ENCODE data around the gene UGT8. TPM values are rescaled to one million over a fixed set of nuclear protein-coding genes. Genes with fewer than 3 reads are reported as not detected.

The UGT8 gene
- polyA plus RNA-seq, 1 experiment = not detected

DNA sequence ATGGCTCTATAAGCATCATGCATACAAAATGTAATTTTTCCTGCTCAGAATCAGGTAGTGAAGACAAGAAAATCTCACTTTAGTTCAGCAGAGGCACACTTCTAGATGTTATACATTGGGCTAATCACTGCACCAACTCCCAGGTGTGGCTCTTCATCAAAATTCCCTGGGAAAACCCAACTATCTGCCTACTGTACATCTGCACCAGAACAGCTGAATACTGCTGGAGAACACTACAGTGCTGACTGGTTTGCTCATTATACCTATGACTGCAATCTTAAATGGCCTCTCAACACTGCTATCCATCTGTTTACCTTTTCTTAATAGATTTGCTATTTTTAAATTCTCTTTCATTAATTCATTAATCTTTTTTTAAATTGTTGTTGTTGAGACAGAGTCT is 92.0 kb downstream of the UGT8 start:
- ChIA-PET POLR2A (no interaction called here), CTCF (no interaction called here)
- H3K27me3 ChIP-seq (ENCODE audit: control insufficient read depth, insufficient read depth, low read length) = no peaks in the 10 kb centered on the region
- no peaks in the 10 kb centered on the region for H3K9me3 ChIP-seq (ENCODE audit: control insufficient read depth, insufficient read depth, low read length)
- DNase-seq (ENCODE audit: low read depth, low spot score) = no peak
- H3K4me3 ChIP-seq (ENCODE audit: low read depth, low read length) = no peak overlapping the region
- TF ChIP-seq, protein P1, sequence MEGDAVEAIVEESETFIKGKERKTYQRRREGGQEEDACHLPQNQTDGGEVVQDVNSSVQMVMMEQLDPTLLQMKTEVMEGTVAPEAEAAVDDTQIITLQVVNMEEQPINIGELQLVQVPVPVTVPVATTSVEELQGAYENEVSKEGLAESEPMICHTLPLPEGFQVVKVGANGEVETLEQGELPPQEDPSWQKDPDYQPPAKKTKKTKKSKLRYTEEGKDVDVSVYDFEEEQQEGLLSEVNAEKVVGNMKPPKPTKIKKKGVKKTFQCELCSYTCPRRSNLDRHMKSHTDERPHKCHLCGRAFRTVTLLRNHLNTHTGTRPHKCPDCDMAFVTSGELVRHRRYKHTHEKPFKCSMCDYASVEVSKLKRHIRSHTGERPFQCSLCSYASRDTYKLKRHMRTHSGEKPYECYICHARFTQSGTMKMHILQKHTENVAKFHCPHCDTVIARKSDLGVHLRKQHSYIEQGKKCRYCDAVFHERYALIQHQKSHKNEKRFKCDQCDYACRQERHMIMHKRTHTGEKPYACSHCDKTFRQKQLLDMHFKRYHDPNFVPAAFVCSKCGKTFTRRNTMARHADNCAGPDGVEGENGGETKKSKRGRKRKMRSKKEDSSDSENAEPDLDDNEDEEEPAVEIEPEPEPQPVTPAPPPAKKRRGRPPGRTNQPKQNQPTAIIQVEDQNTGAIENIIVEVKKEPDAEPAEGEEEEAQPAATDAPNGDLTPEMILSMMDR (IDR thresholded peaks at IDR 0.05; ENCODE audit: low read depth, low read length) = no peak
- no peak overlapping the region for H3K27ac ChIP-seq (ENCODE audit: low read depth, low read length)

DNA sequence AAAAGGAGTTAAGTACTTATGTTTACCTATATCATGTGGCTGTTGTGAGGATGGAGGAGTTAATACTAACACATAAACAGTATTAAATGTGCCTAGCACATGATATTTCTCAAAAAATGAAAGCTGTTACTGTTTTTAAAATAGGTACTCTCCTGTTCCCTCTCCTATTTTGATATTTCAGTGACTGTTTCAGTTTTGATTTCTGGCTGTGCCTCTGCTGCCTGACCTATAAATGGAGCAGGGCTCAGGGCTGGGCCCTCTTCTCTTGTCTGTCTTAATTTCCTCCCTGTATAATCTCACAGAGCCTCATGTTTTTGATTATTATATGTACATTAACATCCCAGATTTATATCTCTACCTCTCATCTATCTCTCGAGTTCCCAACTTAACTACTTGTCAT is 93.3 kb downstream of the UGT8 start:
- CTCF ChIA-PET = no interaction called here
- H3K27me3 ChIP-seq (ENCODE audit: control insufficient read depth, insufficient read depth, low read length) = no peaks in the 10 kb centered on the region
- H3K9me3 ChIP-seq (ENCODE audit: control insufficient read depth, insufficient read depth, low read length) = no peaks in the 10 kb centered on the region
- no peak overlapping the region for H3K27ac ChIP-seq (ENCODE audit: low read depth, low read length)
- TF ChIP-seq, protein P1 (IDR thresholded peaks at IDR 0.05; ENCODE audit: low read depth, low read length) = no peak
- POLR2A ChIA-PET = interaction anchor here (0.6 kb wide), 1 partner anchor 215 kb away, joined by 8 read pairs; no protein-coding TSS in a partner anchor
- H3K4me3 ChIP-seq (ENCODE audit: low read depth, low read length) = no peak overlapping the region
- DNase-seq (ENCODE audit: low read depth, low spot score) = no peak

DNA sequence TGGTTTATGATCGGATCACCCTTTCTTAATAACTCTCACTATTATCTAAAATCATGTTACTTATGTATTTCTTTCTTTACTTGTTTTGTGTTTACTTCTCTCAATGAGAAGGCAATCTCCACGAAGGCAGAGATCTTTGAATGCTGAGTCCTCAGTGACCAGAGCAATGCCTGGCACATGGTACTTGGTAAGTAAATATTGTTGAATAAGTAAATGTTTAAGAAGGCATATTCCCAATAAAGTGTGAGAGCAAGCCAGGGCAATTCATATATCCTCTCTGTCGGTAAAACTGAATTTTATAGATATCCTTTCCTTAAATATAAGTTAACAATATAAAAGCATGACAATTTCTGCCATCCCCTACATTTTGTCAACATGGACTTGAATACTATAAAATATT is 94.4 kb downstream of the UGT8 start:
- no peak for DNase-seq (ENCODE audit: low read depth, low spot score)
- Histone ChIP-seq H3K4me3 (ENCODE audit: low read depth, low read length) (no peak overlapping the region), H3K27me3 (ENCODE audit: control insufficient read depth, insufficient read depth, low read length) (no peaks in the 10 kb centered on the region), H3K9me3 (ENCODE audit: control insufficient read depth, insufficient read depth, low read length) (no peaks in the 10 kb centered on the region), H3K27ac (ENCODE audit: low read depth, low read length) (no peak overlapping the region)
- TF ChIP-seq, protein P1 (IDR thresholded peaks at IDR 0.05; ENCODE audit: low read depth, low read length) = no peak
- ChIA-PET CTCF (interaction anchor here (0.6 kb wide), 1 partner anchor 29 kb away, joined by 3 read pairs; no protein-coding TSS in a partner anchor), POLR2A (no interaction called here)

DNA sequence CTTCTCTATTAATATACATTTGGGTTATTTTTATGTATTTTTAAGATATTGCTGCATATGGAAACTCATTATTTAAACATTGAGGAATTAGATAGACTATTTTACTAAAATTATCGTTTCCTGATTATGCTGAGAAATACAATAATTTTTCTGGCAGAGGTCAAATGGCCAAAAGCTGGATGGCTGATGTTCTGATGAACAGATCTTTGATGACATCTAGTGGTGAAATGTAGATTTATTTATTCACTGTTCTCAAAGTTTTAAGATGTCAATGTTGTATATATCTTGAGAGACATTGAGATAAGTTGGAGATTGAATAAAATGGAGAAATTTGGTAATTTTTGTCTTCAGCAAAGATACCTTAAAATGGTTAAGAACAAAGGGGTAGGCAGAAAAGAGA is 96.2 kb downstream of the UGT8 start:
- ChIA-PET POLR2A (no interaction called here), CTCF (interaction anchor here (0.7 to 2.4 kb wide), 6 partner anchors 10 to 1589 kb away, joined by 3 to 27 read pairs (median 3); no protein-coding TSS in a partner anchor)
- Histone ChIP-seq H3K27ac (ENCODE audit: low read depth, low read length) (no peak overlapping the region), H3K9me3 (ENCODE audit: control insufficient read depth, insufficient read depth, low read length) (no peaks in the 10 kb centered on the region), H3K4me3 (ENCODE audit: low read depth, low read length) (no peak overlapping the region), H3K27me3 (ENCODE audit: control insufficient read depth, insufficient read depth, low read length) (no peaks in the 10 kb centered on the region)
- DNase-seq (ENCODE audit: low read depth, low spot score) = no peak
- TF ChIP-seq, protein P1 (IDR thresholded peaks at IDR 0.05; ENCODE audit: low read depth, low read length) = peak; percentile 56

DNA sequence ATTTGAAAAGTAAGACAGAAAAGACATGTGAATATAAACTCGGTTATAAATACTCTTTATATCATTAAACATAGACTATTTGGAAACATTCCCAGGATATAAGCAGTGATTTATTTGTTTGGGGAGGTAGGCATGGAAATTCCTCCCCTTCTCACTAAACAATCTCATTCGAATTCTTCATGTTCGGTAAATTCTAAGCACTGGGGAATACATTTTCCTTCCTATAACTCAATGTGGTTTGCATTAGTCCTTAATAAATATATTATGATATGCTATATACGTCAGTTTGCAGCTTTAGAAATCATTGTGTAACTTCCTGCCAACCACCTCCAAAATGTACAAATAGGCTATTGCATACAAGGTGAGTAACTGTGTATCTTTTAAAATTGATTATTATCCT is 99.6 kb downstream of the UGT8 start:
- Histone ChIP-seq H3K27me3 (ENCODE audit: control insufficient read depth, insufficient read depth, low read length) (no peaks in the 10 kb centered on the region), H3K27ac (ENCODE audit: low read depth, low read length) (no peak overlapping the region), H3K4me3 (ENCODE audit: low read depth, low read length) (no peak overlapping the region), H3K9me3 (ENCODE audit: control insufficient read depth, insufficient read depth, low read length) (no peaks in the 10 kb centered on the region)
- ChIA-PET CTCF (no interaction called here), POLR2A (no interaction called here)
- TF ChIP-seq, protein P1 (IDR thresholded peaks at IDR 0.05; ENCODE audit: low read depth, low read length) = no peak
- no peak for DNase-seq (ENCODE audit: low read depth, low spot score)

Measured in AG04450 (cell line).